ENCODE data around the gene ZCCHC14. TPM values are rescaled to one million over a fixed set of nuclear protein-coding genes. Genes with fewer than 3 reads are reported as not detected.

The ZCCHC14 gene
- total and polyA plus RNA-seq, 10 of the 15 experiments (the other 5 are each of a cell fraction or from before 2014, with no cell fraction given): 0.02 to 0.26 (median 0.05) TPM; not detected in 3

DNA sequence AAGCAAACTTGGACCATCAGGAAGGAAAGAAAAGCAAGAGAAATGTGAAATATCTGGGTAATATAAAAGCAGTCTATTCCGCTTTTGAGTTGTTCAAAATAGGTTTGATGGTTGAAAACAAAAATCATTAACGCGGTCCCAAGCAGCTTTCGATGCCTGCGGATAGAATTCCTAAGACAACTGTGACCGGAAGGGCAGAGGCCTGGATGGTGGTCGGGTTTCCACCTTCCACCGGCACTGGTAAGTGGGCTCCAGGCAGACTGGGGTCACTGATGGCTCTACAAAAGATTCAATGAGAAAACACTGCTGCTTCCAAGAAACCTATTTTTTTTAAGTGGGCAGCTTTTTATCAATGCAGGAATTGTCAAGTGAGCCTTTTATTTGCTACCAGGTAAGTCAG lies 49.8 kb downstream of the ZCCHC14 start (continued):
- TF ChIP-seq HDAC2 (IDR thresholded peaks at IDR 0.05) (no peak), IKZF1 (conservative IDR thresholded peaks at IDR 0.05) (no peak), MYC (IDR thresholded peaks at IDR 0.05; ENCODE audit: insufficient read depth, insufficient read length, insufficient replicate concordance, low read length, severe bottlenecking) (no peak), CBFB (IDR thresholded peaks at IDR 0.05; ENCODE audit: low read depth) (no peak), POU2F2 (IDR thresholded peaks at IDR 0.05; ENCODE audit: borderline replicate concordance, low read depth, low read length) (no peak)

DNA sequence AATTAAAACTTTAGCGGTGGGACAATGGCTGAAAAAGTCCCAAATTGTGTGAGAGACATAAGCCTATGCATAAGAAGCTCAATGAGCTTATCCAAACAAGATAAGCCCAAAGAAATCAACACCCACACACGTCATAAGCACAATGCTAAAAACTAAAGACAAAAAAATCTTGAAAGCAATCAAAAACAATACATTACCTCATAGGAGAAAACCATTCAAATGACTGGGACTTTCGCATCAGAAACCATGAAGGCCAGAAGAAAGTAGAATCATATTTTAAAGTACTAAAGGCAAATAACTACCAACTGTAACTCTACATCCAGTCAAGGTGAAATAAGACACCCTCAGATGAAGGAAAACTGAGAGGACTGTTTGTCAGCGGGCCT lies 50.2 kb downstream of the ZCCHC14 start:
- Histone ChIP-seq H4K20me1 (ENCODE audit: control insufficient read depth, insufficient read depth) (no peaks in the 10 kb centered on the region), H3K27ac (ENCODE audit: control insufficient read depth, insufficient read depth) (no peak overlapping the region), H3K79me2 (ENCODE audit: control insufficient read depth, insufficient read depth, low read length) (no peaks in the 10 kb centered on the region), H3K4me3 (no peak overlapping the region), H3K4me1 (ENCODE audit: control insufficient read depth, insufficient read depth, low read length) (no peaks in the 10 kb centered on the region), H3K9ac (ENCODE audit: control insufficient read depth, insufficient read depth, low read length) (no peak overlapping the region), H3K36me3 (ENCODE audit: control insufficient read depth in 2 of 2, insufficient read depth in 2 of 2, low read length in 1 of 2) (no peaks in the 10 kb centered on the region), H3K4me2 (ENCODE audit: control insufficient read depth, insufficient read depth) (no peak overlapping the region), H3K27me3 (replicated peaks in 1 of 2; ENCODE audit: control insufficient read depth in 2 of 2, insufficient read depth in 2 of 2, low read length in 1 of 2) (no peaks in the 10 kb centered on the region; a peak in 1 of 4 replicates), H2AFZ (ENCODE audit: control insufficient read depth, low read depth, low read length) (no peak overlapping the region), H3K9me3 (replicated peaks; ENCODE audit: control insufficient read depth, insufficient read depth, low read length) (no peaks in the 10 kb centered on the region; the same call in 2 of the 3 replicates)
- no peak for ATAC-seq
- intact Hi-C loops (cut with micrococcal nuclease; ENCODE audit: unreplicated experiment): no loop called here
- no TSS peak for BruUV-seq (replicated peaks)
- no peak for FAIRE-seq
- TF ChIP-seq, protein P1, sequence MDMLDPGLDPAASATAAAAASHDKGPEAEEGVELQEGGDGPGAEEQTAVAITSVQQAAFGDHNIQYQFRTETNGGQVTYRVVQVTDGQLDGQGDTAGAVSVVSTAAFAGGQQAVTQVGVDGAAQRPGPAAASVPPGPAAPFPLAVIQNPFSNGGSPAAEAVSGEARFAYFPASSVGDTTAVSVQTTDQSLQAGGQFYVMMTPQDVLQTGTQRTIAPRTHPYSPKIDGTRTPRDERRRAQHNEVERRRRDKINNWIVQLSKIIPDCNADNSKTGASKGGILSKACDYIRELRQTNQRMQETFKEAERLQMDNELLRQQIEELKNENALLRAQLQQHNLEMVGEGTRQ (IDR thresholded peaks at IDR 0.05; ENCODE audit: borderline replicate concordance, low read depth, low read length): no peak
- RAD21 ChIA-PET (ENCODE audit: unreplicated experiment): no interaction called here
- 61% methylated on average over 4 of the region's 4 CpGs for WGBS (ENCODE audit: insufficient coverage, insufficient replicate concordance, low lambda C conversion rate, missing lambda C conversion rate)
- CTCF ChIA-PET: no interaction called here
- SMC1A ChIA-PET (ENCODE audit: uncharacterized antibody, unreplicated experiment): no interaction called here
- DNase-seq (ENCODE audit: low read depth, low spot score): no peak
- POLR2A ChIA-PET: no interaction called here
- in situ Hi-C loops (cut with MboI): no loop called here
